Panc1 (cell line): ENCODE data around the gene ASMT. TPM values are rescaled to one million over a fixed set of nuclear protein-coding genes. Genes with fewer than 3 reads are reported as not detected.

Experiments
- ATAC-seq: fragments of 200-7000 bp; cut with Tn5 transposase; 2 replicates; pipeline ENCODE4 v1.9.1; 2020; ENCODE audit warnings: mild to moderate bottlenecking, moderate library complexity
- BruUV-seq: library from RNA; stranded (reverse); fragments of 400-500 nt; replicated peaks from 2 replicates; lab custom pipeline; 2021; lab: Mats Ljungman, UMichigan
- CTCF ChIA-PET: fragments of 300-600 bp; sonication (Branson Sonifier 250); formaldehyde crosslinking; loops from one replicate; lab custom pipeline; 2022; ENCODE audit warnings: antibody characterized with exemption; lab: Charles Lee
- POLR2A ChIA-PET: fragments of 300-600 bp; sonication (Branson Sonifier 250); formaldehyde crosslinking; loops from one replicate; lab custom pipeline; 2022; ENCODE audit warnings: antibody characterized with exemption; lab: Charles Lee
- DNase-seq: peaks from one replicate; pipeline ENCODE4 v3.0.0-alpha.2; 2010; ENCODE audit warnings: low read depth, low spot score
- H3K27ac ChIP-seq: 2 replicates; pipeline ENCODE4 v1.5.1; 2011; ENCODE audit warnings: mild to moderate bottlenecking, low read length, inconsistent platforms
- H3K27me3 ChIP-seq: fragments of 200-500 bp; sonication (Bioruptor generic); 2 replicates; pipeline ENCODE4 v1.6.0; 2014; ENCODE audit warnings: low read length, inconsistent platforms; ENCODE audit not compliant: control insufficient read depth, insufficient read depth
- H3K36me3 ChIP-seq: fragments of 200-500 bp; sonication (Bioruptor generic); 2 replicates; pipeline ENCODE4 v1.5.1; 2014; ENCODE audit warnings: inconsistent platforms, mild to moderate bottlenecking, low read length, moderate library complexity; ENCODE audit not compliant: control insufficient read depth, insufficient read depth
- H3K4me1 ChIP-seq: 2 replicates; pipeline ENCODE4 v1.5.1; 2011; ENCODE audit warnings: inconsistent platforms, mild to moderate bottlenecking, low read length, moderate library complexity; ENCODE audit not compliant: control insufficient read depth, insufficient read depth
- H3K4me3 ChIP-seq, 2 experiments: 2 replicates each; pipeline ENCODE4 v1.5.1; 2011 to 2012; ENCODE audit warnings: low read depth in 2 of 2, low read length in 2 of 2, mild to moderate bottlenecking in 2 of 2, inconsistent platforms in 1 of 2, moderate library complexity in 1 of 2
- H3K9me3 ChIP-seq: fragments of 200-500 bp; sonication (Bioruptor generic); 2 replicates; pipeline ENCODE4 v1.5.1; 2014; ENCODE audit warnings: low read depth, mild to moderate bottlenecking, inconsistent platforms, low read length, moderate library complexity; ENCODE audit not compliant: control insufficient read depth, insufficient read depth
- POLR2AphosphoS5 ChIP-seq: IDR thresholded peaks from 2 replicates; pipeline ENCODE4 v1.6.1; 2012; ENCODE audit warnings: mild to moderate bottlenecking, low read depth, low read length, moderate library complexity
- REST ChIP-seq, 2 experiments: IDR thresholded peaks; 2 replicates each; pipeline ENCODE4 v1.6.1; 2011 to 2012; ENCODE audit warnings: low read depth in 2 of 2, control low read depth in 1 of 2, low read length in 1 of 2, mild to moderate bottlenecking in 1 of 2, moderate library complexity in 1 of 2; ENCODE audit not compliant: insufficient read depth in 1 of 2
- SIN3A ChIP-seq: IDR thresholded peaks from 2 replicates; pipeline ENCODE4 v1.6.1; 2012; ENCODE audit warnings: low read depth, mild to moderate bottlenecking, low read length, moderate library complexity, borderline replicate concordance; ENCODE audit not compliant: insufficient read depth
- TCF7L2 ChIP-seq: IDR thresholded peaks from 2 replicates; pipeline ENCODE4 v1.6.1; 2011; ENCODE audit warnings: mild to moderate bottlenecking, low read depth, low read length, inconsistent platforms
- in situ Hi-C: cut with HindIII; loops from 2 replicates; pipeline ENCODE4 v1.10.0; 2016; ENCODE audit warnings: low sequenced_read_pairs, low pct_unique_long_range_greater_than_20kb
- intact Hi-C: fragments of 100-400 bp; cut with micrococcal nuclease; formaldehyde crosslinking; loops from one replicate; pipeline ENCODE4 v1.10.0; 2022; ENCODE audit not compliant: unreplicated experiment
- total RNA-seq: library from RNA; stranded (reverse); gene quantifications from one replicate; pipeline ENCODE4 v1.2.1, GENCODE V29; 2021; ENCODE audit not compliant: unreplicated experiment
- TF ChIP-seq, protein P1 (sequence below): fragments of 450-650 bp; IDR thresholded peaks from 2 replicates; pipeline ENCODE4 v1.5.1; 2017; ENCODE audit warnings: mild to moderate bottlenecking

The ASMT gene
- total RNA-seq, 1 experiment from 2014 or later, result not detected

- no TSS peak for BruUV-seq
- Histone ChIP-seq H3K9me3 (no peaks in the 10 kb centered on the region), H3K36me3 (no peaks in the 10 kb centered on the region; the same call in 1 of the 2 replicates), H3K4me1 (peaks cover 1% of the 10 kb centered on the region; the same call in 1 of the 2 replicates), H3K27ac (peak overlapping the region; percentile 65; the same call in 1 of the 2 replicates), H3K4me3 (peak overlapping the region; percentile 56 to 59), H3K27me3 (no peaks in the 10 kb centered on the region)
- CTCF ChIA-PET, result no interaction called here
- TF ChIP-seq TCF7L2 (no peak), POLR2AphosphoS5 (no peak), SIN3A (no peak)
- in situ Hi-C loops, result no loop called here
- ATAC-seq (no peak; the same call in 1 of the 2 replicates), DNase-seq (no peak)
- POLR2A ChIA-PET, result no interaction called here
- intact Hi-C loops, result no loop called here
Observed at GRCh38 chrX:1591863-1592469, 22.9 kb upstream of the ASMT start.

DNA sequence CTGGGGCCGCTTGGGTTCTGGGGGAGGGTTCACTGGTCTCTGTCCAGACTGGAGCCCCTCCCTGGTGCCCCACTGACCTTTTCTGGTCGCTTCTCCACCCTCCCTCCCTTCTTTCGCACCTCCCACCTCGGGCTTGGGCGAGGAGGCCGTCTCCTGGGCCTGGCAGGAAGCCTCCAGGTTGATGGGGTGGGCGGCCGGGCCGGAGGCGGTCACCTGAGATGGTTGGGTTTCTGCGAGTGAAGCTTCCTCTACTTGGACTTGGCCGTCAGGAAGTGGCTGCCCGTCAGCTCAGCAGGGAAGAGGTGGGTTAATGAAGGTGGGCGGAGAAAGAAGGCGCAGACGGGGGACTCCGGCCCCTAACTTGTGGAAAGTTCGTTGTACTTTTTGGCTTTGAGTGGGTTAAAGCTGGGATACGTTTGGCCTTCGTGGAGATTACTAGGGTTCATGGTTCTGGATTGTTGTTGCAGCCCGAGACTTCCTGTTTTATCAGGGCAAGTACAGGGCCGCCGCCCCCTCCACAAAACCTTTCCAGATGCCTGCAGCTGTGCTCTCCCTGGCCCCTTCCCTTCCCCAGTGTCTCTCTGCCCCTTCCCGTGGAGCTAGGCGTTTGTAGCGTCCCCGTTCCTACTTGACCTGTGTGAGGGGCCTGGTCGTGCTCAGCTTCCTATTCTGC is 22.3 kb upstream of the ASMT start:
- no peak for DNase-seq
- intact Hi-C loops, result no loop called here

More for the DNA sequence above, 22.3 kb upstream of the ASMT start:
- H3K4me3 ChIP-seq, result peak overlapping the region; percentile 56 to 59
- in situ Hi-C loops, result no loop called here
- TF ChIP-seq, protein P1, sequence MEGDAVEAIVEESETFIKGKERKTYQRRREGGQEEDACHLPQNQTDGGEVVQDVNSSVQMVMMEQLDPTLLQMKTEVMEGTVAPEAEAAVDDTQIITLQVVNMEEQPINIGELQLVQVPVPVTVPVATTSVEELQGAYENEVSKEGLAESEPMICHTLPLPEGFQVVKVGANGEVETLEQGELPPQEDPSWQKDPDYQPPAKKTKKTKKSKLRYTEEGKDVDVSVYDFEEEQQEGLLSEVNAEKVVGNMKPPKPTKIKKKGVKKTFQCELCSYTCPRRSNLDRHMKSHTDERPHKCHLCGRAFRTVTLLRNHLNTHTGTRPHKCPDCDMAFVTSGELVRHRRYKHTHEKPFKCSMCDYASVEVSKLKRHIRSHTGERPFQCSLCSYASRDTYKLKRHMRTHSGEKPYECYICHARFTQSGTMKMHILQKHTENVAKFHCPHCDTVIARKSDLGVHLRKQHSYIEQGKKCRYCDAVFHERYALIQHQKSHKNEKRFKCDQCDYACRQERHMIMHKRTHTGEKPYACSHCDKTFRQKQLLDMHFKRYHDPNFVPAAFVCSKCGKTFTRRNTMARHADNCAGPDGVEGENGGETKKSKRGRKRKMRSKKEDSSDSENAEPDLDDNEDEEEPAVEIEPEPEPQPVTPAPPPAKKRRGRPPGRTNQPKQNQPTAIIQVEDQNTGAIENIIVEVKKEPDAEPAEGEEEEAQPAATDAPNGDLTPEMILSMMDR, result no peak
- TF ChIP-seq POLR2AphosphoS5 (no peak), REST (IDR thresholded peaks at IDR 0.05; ENCODE audit: insufficient read depth in 1 of 2, low read depth in 2 of 2, low read length in 1 of 2) (no peak), SIN3A (no peak)
- TSS peak; percentile 65 for BruUV-seq
- ATAC-seq, result no peak
- no peaks in the 10 kb centered on the region for H3K9me3 ChIP-seq
- no peaks in the 10 kb centered on the region for H3K4me1 ChIP-seq
- no peaks in the 10 kb centered on the region; the same call in 1 of the 2 replicates for H3K36me3 ChIP-seq
- no peaks in the 10 kb centered on the region for H3K27me3 ChIP-seq
- H3K27ac ChIP-seq, result peak overlapping the region; percentile 65; the same call in 1 of the 2 replicates
- POLR2A ChIA-PET, result no interaction called here
- CTCF ChIA-PET, result no interaction called here
